Liver (tissue), 3 donors: ENCODE data around the gene UGT1A6.

Experiments used
- EGR1 ChIP-seq, 2 donors: IDR thresholded peaks; 2 replicates each; pipeline ENCODE4 v1.6.1; 2016 to 2018; ENCODE audit warnings: antibody characterized with exemption in 2 of 2, low read depth in 2 of 2
- FOXA2 ChIP-seq: IDR thresholded peaks from 2 replicates; pipeline ENCODE4 v1.6.1; 2016; ENCODE audit warnings: antibody characterized with exemption
- RXRA ChIP-seq, 2 donors: IDR thresholded peaks; 2 replicates each; pipeline ENCODE4 v1.6.1; 2017 to 2018; ENCODE audit warnings: antibody characterized with exemption in 2 of 2, mild to moderate bottlenecking in 1 of 2
- SP1 ChIP-seq: IDR thresholded peaks from 2 replicates; pipeline ENCODE4 v1.6.1; 2018; ENCODE audit warnings: antibody characterized with exemption, mild to moderate bottlenecking
- TF ChIP-seq, protein P1 (sequence below): fragments of 150-350 bp; IDR thresholded peaks from 2 replicates; pipeline ENCODE4 v1.5.1; 2017; ENCODE audit warnings: improper control_type of control experiment, low read depth, low read length; ENCODE audit not compliant: missing input control
- TF ChIP-seq, protein P2 (sequence below): IDR thresholded peaks from 2 replicates; pipeline ENCODE4 v1.6.1; 2016; ENCODE audit warnings: antibody characterized with exemption
- donor health status: healthy.
- donor health status: healthy.

GRCh38 chr2:233795735-233796171 lies 103.1 kb downstream of the UGT1A6 start:
- TF ChIP-seq SP1 (no peak), RXRA (IDR thresholded peaks at IDR 0.05) (no peak), FOXA2 (no peak), EGR1 (IDR thresholded peaks at IDR 0.05; ENCODE audit: low read depth in 2 of 2) (no peak)
- TF ChIP-seq, protein P1, sequence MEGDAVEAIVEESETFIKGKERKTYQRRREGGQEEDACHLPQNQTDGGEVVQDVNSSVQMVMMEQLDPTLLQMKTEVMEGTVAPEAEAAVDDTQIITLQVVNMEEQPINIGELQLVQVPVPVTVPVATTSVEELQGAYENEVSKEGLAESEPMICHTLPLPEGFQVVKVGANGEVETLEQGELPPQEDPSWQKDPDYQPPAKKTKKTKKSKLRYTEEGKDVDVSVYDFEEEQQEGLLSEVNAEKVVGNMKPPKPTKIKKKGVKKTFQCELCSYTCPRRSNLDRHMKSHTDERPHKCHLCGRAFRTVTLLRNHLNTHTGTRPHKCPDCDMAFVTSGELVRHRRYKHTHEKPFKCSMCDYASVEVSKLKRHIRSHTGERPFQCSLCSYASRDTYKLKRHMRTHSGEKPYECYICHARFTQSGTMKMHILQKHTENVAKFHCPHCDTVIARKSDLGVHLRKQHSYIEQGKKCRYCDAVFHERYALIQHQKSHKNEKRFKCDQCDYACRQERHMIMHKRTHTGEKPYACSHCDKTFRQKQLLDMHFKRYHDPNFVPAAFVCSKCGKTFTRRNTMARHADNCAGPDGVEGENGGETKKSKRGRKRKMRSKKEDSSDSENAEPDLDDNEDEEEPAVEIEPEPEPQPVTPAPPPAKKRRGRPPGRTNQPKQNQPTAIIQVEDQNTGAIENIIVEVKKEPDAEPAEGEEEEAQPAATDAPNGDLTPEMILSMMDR = no peak
- TF ChIP-seq, protein P2, sequence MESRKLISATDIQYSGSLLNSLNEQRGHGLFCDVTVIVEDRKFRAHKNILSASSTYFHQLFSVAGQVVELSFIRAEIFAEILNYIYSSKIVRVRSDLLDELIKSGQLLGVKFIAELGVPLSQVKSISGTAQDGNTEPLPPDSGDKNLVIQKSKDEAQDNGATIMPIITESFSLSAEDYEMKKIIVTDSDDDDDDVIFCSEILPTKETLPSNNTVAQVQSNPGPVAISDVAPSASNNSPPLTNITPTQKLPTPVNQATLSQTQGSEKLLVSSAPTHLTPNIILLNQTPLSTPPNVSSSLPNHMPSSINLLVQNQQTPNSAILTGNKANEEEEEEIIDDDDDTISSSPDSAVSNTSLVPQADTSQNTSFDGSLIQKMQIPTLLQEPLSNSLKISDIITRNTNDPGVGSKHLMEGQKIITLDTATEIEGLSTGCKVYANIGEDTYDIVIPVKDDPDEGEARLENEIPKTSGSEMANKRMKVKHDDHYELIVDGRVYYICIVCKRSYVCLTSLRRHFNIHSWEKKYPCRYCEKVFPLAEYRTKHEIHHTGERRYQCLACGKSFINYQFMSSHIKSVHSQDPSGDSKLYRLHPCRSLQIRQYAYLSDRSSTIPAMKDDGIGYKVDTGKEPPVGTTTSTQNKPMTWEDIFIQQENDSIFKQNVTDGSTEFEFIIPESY = no peak
